Fibroblast of pulmonary artery (primary cell): ENCODE measurements around the gene NEB.

Experiments
- DNase-seq: peaks from one replicate; pipeline ENCODE4 v3.0.0-alpha.2; 2010; ENCODE audit warnings: low read depth
- H3K4me3 ChIP-seq: replicated peaks from 2 replicates; pipeline ENCODE4 v1.5.1; 2011; ENCODE audit warnings: low read depth, mild to moderate bottlenecking, control low read depth, low read length, moderate library complexity
- TF ChIP-seq, protein P1 (sequence below): IDR thresholded peaks from 2 replicates; pipeline ENCODE4 v1.5.1; 2011; ENCODE audit warnings: mild to moderate bottlenecking, control low read depth, low read length, inconsistent platforms; ENCODE audit errors: missing control alignments

Gene NEB

GRCh38 chr2:151523850-151524249, 210.4 kb downstream of the NEB start:
- H3K4me3 ChIP-seq = no peak overlapping the region
- no peak for DNase-seq
- TF ChIP-seq, protein P1, sequence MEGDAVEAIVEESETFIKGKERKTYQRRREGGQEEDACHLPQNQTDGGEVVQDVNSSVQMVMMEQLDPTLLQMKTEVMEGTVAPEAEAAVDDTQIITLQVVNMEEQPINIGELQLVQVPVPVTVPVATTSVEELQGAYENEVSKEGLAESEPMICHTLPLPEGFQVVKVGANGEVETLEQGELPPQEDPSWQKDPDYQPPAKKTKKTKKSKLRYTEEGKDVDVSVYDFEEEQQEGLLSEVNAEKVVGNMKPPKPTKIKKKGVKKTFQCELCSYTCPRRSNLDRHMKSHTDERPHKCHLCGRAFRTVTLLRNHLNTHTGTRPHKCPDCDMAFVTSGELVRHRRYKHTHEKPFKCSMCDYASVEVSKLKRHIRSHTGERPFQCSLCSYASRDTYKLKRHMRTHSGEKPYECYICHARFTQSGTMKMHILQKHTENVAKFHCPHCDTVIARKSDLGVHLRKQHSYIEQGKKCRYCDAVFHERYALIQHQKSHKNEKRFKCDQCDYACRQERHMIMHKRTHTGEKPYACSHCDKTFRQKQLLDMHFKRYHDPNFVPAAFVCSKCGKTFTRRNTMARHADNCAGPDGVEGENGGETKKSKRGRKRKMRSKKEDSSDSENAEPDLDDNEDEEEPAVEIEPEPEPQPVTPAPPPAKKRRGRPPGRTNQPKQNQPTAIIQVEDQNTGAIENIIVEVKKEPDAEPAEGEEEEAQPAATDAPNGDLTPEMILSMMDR = no peak

- H3K4me3 ChIP-seq = no peak overlapping the region
- TF ChIP-seq, protein P1 = no peak
- no peak for DNase-seq
Observed at GRCh38 chr2:151522556-151522955, 211.7 kb downstream of the NEB start.

DNA sequence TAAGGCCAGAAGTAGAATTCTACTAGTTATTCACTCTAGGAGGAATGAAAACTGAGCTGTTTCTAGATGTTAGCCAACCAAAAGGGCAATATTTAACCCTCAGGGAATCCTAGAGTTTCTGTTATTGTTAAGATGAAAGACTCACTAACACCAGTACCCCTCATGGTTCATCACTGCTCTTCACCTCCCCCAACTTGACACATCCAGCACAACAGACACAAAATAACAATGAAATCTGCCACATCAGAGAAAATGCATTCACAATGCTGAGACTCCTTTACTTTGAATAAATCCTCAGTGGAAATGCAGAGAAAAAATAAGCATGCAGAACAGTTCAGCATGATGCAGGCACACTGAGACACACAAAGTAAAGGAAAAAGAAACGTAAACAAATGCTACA, 213.3 kb downstream of the NEB start:
- DNase-seq = no peak
- TF ChIP-seq, protein P1 = no peak
- H3K4me3 ChIP-seq = no peak overlapping the region

DNA sequence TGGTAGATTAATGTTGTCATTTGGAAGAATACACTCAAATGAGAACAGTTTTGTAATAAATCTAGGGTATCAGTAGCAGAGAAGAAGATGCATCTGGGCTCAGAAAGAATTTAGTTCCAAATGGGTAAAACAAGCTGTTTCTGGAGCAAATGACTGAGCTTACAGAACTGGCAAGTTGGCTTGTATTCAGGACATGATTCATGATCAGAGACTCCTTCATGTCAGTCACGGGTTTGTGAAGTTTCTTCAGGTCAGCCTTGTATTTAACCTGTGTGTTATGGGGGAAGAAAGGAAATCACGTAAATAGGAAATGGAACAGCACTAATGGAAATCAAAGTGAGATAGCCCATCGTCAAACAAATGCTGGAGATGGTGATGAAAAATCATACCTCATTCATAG, 215.5 kb downstream of the NEB start:
- DNase-seq = peak; percentile 12
- TF ChIP-seq, protein P1 = no peak
- no peak overlapping the region for H3K4me3 ChIP-seq

DNA sequence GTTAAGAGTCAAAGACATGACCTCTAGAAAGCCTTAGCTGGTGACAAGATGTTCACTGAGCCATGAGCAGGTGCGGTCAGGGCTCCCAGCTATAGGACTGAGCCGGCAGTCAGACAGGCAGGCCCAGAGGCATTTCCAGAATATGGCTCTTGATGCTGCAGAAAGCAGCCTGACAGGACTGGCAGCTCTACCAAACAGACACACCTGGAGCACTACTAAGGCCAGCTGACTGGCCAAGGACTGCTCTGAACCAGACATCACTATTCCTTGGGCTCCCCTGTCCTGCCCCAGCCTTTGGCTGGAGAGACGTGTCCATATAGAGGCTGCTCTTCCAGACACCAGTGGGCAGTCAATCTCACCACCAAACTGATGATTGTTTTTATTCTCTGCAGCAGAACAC, 225.8 kb downstream of the NEB start:
- no peak overlapping the region for H3K4me3 ChIP-seq
- TF ChIP-seq, protein P1 = no peak
- no peak for DNase-seq

DNA sequence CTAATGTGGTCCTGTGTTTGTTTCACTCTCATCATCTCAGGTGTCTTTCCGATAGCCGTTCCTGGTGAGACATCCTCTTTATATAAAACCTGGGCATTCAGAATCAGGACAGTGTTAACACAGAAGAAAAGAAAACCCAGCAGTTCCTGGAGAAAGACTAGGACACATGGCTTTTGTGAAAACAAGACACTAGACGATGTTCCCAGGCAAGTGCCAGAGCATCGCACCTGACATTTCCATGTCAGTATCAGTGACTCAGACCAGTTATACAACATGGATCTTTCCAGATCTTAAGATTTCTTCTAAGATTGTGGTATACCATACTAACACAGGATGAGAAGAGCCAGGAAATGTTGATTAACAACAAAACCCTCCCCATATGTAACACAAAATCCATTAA, 228.1 kb downstream of the NEB start:
- no peak overlapping the region for H3K4me3 ChIP-seq
- TF ChIP-seq, protein P1 = no peak
- DNase-seq = no peak

DNA sequence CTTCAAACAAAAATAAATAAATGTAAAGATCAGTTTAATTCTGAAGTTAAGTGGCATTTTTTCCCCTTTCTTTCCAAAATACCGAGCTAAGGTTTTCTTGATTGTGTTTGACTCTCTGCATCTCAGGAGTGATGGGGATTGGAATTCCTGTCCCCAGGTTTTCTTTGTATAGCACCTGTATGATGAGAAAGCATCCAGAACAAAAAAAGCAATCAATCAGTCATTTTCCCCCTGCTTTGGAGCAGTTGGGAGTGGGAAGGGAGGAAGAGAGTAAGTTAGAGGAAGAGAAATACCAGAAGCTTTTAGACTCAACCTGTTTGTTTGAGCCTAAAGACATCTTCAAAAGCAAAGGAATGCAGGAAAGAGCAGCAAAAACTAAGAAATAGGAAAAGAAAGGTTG, 236.1 kb downstream of the NEB start:
- no peak for DNase-seq
- TF ChIP-seq, protein P1 = no peak

More for the DNA sequence above, 236.1 kb downstream of the NEB start:
- no peak overlapping the region for H3K4me3 ChIP-seq
